ENCODE data around the gene HS2ST1. TPM values are rescaled to one million over a fixed set of nuclear protein-coding genes. Genes with fewer than 3 reads are reported as not detected.

The HS2ST1 gene
- polyA plus RNA-seq, 3 donors = 2.6 to 6.0 (median 4.2) TPM

GRCh38 chr1:87046951-87047350 is 132.5 kb downstream of the HS2ST1 start:
- Histone ChIP-seq H3K9me3 (replicated peaks in 1 of 2; ENCODE audit: control insufficient read depth in 1 of 2, insufficient read depth in 1 of 2, low read length in 2 of 2) (peaks cover 0 to 3% of the 10 kb centered on the region in 2 donors), H3K27ac (ENCODE audit: low read depth in 1 of 2, low read length in 2 of 2) (no peak overlapping the region), H3K4me2 (replicated peaks; ENCODE audit: extremely low read depth, low read length, poor library complexity, severe bottlenecking) (no peak overlapping the region), H3K4me3 (replicated peaks in 1 of 3; ENCODE audit: low read depth in 2 of 3, low read length in 3 of 3) (no peak overlapping the region), H3K79me2 (ENCODE audit: insufficient read depth, low read length) (no peaks in the 10 kb centered on the region), H3K9ac (ENCODE audit: insufficient read depth, low read length, poor library complexity, severe bottlenecking) (no peak overlapping the region), H3K4me1 (ENCODE audit: control insufficient read depth in 1 of 2, insufficient read depth in 2 of 2, low read length in 2 of 2) (no peaks in the 10 kb centered on the region), H4K20me1 (ENCODE audit: insufficient read depth, low read length) (no peaks in the 10 kb centered on the region), H2AFZ (ENCODE audit: insufficient read depth, low read depth, low read length, poor library complexity, severe bottlenecking) (no peak overlapping the region), H3K36me3 (replicated peaks in 1 of 2; ENCODE audit: control insufficient read depth in 1 of 2, insufficient read depth in 2 of 2, low read length in 2 of 2) (no peaks in the 10 kb centered on the region), H3K27me3 (ENCODE audit: control insufficient read depth in 2 of 2, insufficient read depth in 2 of 2, low read length in 2 of 2) (no peaks in the 10 kb centered on the region)
- Mint-ChIP-seq H3K36me3 (no peaks in the 10 kb centered on the region), H3K27ac (no peak overlapping the region), H3K9me3 (peaks cover 4 to 17% (median 9%) of the 10 kb centered on the region in 7 donors), H3K27me3 (ENCODE audit: low read depth in 3 of 3) (peaks cover 0 to 2% (median 0%) of the 10 kb centered on the region in 3 donors), H3K4me3 (no peak overlapping the region), H3K4me1 (peaks cover 5% of the 10 kb centered on the region)
- no CpG with 5 or more reads among the region's 4 CpGs for WGBS (ENCODE audit: insufficient coverage)
- TF ChIP-seq, protein P1, sequence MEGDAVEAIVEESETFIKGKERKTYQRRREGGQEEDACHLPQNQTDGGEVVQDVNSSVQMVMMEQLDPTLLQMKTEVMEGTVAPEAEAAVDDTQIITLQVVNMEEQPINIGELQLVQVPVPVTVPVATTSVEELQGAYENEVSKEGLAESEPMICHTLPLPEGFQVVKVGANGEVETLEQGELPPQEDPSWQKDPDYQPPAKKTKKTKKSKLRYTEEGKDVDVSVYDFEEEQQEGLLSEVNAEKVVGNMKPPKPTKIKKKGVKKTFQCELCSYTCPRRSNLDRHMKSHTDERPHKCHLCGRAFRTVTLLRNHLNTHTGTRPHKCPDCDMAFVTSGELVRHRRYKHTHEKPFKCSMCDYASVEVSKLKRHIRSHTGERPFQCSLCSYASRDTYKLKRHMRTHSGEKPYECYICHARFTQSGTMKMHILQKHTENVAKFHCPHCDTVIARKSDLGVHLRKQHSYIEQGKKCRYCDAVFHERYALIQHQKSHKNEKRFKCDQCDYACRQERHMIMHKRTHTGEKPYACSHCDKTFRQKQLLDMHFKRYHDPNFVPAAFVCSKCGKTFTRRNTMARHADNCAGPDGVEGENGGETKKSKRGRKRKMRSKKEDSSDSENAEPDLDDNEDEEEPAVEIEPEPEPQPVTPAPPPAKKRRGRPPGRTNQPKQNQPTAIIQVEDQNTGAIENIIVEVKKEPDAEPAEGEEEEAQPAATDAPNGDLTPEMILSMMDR (IDR thresholded peaks at IDR 0.05) = no peak
- DNase-seq = no peak
- intact Hi-C loops (cut with micrococcal nuclease) = no loop called here

DNA sequence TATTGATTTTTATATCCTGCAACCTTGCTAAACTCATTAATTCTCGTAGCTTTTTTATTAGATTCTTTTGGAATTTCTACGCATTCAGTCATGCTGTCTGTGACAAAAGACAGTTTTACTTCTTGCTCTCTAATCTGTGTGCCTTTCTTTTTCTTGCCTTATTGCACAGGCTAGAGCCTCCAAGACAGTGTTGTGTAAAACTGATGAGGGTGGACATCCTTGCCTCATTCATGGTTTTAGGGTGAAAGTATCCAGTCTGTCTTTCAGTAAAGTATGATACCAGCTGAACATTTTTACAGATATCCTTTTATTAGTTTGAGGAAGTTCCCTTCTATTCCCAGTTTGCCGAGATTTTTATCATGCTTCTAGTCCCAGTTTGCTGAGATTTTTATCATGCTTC is 133.8 kb downstream of the HS2ST1 start:
- H3K27me3 Mint-ChIP-seq (ENCODE audit: low read depth in 3 of 3) = peaks cover 0 to 2% (median 0%) of the 10 kb centered on the region in 3 donors
- WGBS (ENCODE audit: insufficient coverage) = no CpG with 5 or more reads among the region's 3 CpGs
- H3K27ac ChIP-seq (ENCODE audit: low read depth in 1 of 2, low read length in 2 of 2) = no peak overlapping the region

More for the DNA sequence above, 133.8 kb downstream of the HS2ST1 start:
- Histone ChIP-seq H3K4me2 (replicated peaks; ENCODE audit: extremely low read depth, low read length, poor library complexity, severe bottlenecking) (no peak overlapping the region), H2AFZ (ENCODE audit: insufficient read depth, low read depth, low read length, poor library complexity, severe bottlenecking) (no peak overlapping the region), H3K36me3 (replicated peaks in 1 of 2; ENCODE audit: control insufficient read depth in 1 of 2, insufficient read depth in 2 of 2, low read length in 2 of 2) (no peaks in the 10 kb centered on the region), H3K4me3 (replicated peaks in 1 of 3; ENCODE audit: low read depth in 2 of 3, low read length in 3 of 3) (no peak overlapping the region), H3K4me1 (ENCODE audit: control insufficient read depth in 1 of 2, insufficient read depth in 2 of 2, low read length in 2 of 2) (no peaks in the 10 kb centered on the region), H3K9ac (ENCODE audit: insufficient read depth, low read length, poor library complexity, severe bottlenecking) (no peak overlapping the region), H3K9me3 (replicated peaks in 1 of 2; ENCODE audit: control insufficient read depth in 1 of 2, insufficient read depth in 1 of 2, low read length in 2 of 2) (peaks cover 0 to 3% of the 10 kb centered on the region in 2 donors), H3K79me2 (ENCODE audit: insufficient read depth, low read length) (no peaks in the 10 kb centered on the region), H3K27me3 (ENCODE audit: control insufficient read depth in 2 of 2, insufficient read depth in 2 of 2, low read length in 2 of 2) (no peaks in the 10 kb centered on the region), H4K20me1 (ENCODE audit: insufficient read depth, low read length) (no peaks in the 10 kb centered on the region)
- TF ChIP-seq, protein P1 (IDR thresholded peaks at IDR 0.05) = no peak
- no peak overlapping the region for H3K4me3 Mint-ChIP-seq
- H3K27ac Mint-ChIP-seq = no peak overlapping the region
- H3K36me3 Mint-ChIP-seq = no peaks in the 10 kb centered on the region
- H3K4me1 Mint-ChIP-seq = peaks cover 2% of the 10 kb centered on the region
- peaks cover 4 to 17% (median 9%) of the 10 kb centered on the region in 7 donors for H3K9me3 Mint-ChIP-seq
- intact Hi-C loops (cut with micrococcal nuclease) = no loop called here
- DNase-seq = no peak

Measured in CD14-positive monocyte (primary cell).